Small intestine (tissue), 16 donors: ENCODE data around the gene RFC4. TPM values are rescaled to one million over a fixed set of nuclear protein-coding genes. Genes with fewer than 3 reads are reported as not detected.
A peak's percentile ranks its signal among the peaks of the same experiment; 100 is the strongest.
"Not testable (repeated sequence)": the region's sequence is repeated elsewhere in the genome, so short reads cannot be mapped to it uniquely, and the experiment has no call there.

ENCODE experiments used
- DNase-seq, 2 donors: peaks; one replicate each; pipeline versions ENCODE4 v3.0.0 to v3.0.0-alpha.2; 2013
- FAIRE-seq: peaks from 2 replicates; lab custom pipeline; 2012; peaks lifted over from hg19 to GRCh38; lab: Jason Lieb, UNC
- H3K27ac ChIP-seq, 3 donors: one replicate each; pipeline ENCODE4 v1.5.1; 2013; ENCODE audit warnings: low read length in 2 of 3, mild to moderate bottlenecking in 2 of 3, control low read depth in 1 of 3, inconsistent platforms in 1 of 3, low read depth in 1 of 3, moderate library complexity in 1 of 3
- H3K27me3 ChIP-seq, 3 donors: one replicate each; pipeline ENCODE4 v1.6.1; 2013; ENCODE audit warnings: low read length in 3 of 3, inconsistent platforms in 1 of 3; ENCODE audit not compliant: control insufficient read depth in 3 of 3, insufficient read depth in 3 of 3
- H3K36me3 ChIP-seq, 3 donors: one replicate each; pipeline ENCODE4 v1.6.1; 2013; ENCODE audit warnings: low read length in 3 of 3, inconsistent platforms in 1 of 3, low read depth in 1 of 3, mild to moderate bottlenecking in 1 of 3, moderate library complexity in 1 of 3; ENCODE audit not compliant: control insufficient read depth in 3 of 3, insufficient read depth in 2 of 3
- H3K4me1 ChIP-seq, 3 donors: one replicate each; pipeline ENCODE4 v1.6.1; 2013; ENCODE audit warnings: low read length in 2 of 3, inconsistent platforms in 1 of 3, low read depth in 1 of 3, mild to moderate bottlenecking in 1 of 3, moderate library complexity in 1 of 3; ENCODE audit not compliant: control insufficient read depth in 3 of 3, insufficient read depth in 2 of 3
- H3K4me3 ChIP-seq, 3 donors: one replicate each; pipeline ENCODE4 v1.5.1; 2013; ENCODE audit warnings: low read length in 3 of 3, control low read depth in 1 of 3, inconsistent platforms in 1 of 3, low read depth in 1 of 3, mild to moderate bottlenecking in 1 of 3, moderate library complexity in 1 of 3
- H3K9me3 ChIP-seq, 2 donors: one replicate each; pipeline ENCODE4 v1.6.1; 2013; ENCODE audit warnings: low read depth in 1 of 2, low read length in 1 of 2; ENCODE audit not compliant: control insufficient read depth in 2 of 2, insufficient read depth in 1 of 2
- WGBS, 3 donors: extraction: QIAGEN DNeasy Blood & Tissue Kit; methylation state at CpG; one replicate each; pipeline ENCODE4 v1.1.7; 2013; 5-methylcytosine and 5-hydroxymethylcytosine counted together
- long read RNA-seq, 10 donors: transcript quantifications; one replicate each; lab custom pipeline, GENCODE V29; 2026
- polyA plus RNA-seq, 4 donors: library from polyadenylated mRNA; stranded (reverse) in 3 of 4; unstranded in 1 of 4; fragments of 200-250 nt in 3 of 4; fragments of 120-200 nt in 1 of 4; gene quantifications; one replicate each; pipeline versions ENCODE4 v1.2.1 to v1.2.3, GENCODE V29; 2013
- donor health status: healthy with polysubstance abuse.
- donor health status: control.
- donor health status: control.
- donor health status: Bipolar disorder and iron deficiency.
- donor health status: healthy.

RFC4 gene, protein sequence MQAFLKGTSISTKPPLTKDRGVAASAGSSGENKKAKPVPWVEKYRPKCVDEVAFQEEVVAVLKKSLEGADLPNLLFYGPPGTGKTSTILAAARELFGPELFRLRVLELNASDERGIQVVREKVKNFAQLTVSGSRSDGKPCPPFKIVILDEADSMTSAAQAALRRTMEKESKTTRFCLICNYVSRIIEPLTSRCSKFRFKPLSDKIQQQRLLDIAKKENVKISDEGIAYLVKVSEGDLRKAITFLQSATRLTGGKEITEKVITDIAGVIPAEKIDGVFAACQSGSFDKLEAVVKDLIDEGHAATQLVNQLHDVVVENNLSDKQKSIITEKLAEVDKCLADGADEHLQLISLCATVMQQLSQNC
- polyA plus RNA-seq, result 10 to 100 TPM in 2 of 4 donors, 1 to 10 TPM in 2; 9.2 to 31.8 (median 17.9) TPM
- long read RNA-seq, donor 1, result 0 reads
- long read RNA-seq, donor 2, partial matches to known transcripts, result 0 of 3 reads
- long read RNA-seq, donor 2, other reads (novel, unspliced or antisense), result 0 of 3 reads
- long read RNA-seq, donor 3, partial matches to known transcripts, result 11 of 15 reads
- long read RNA-seq, donor 3, other reads (novel, unspliced or antisense), result 0 of 15 reads
- long read RNA-seq, donor 4, result 0 reads
- long read RNA-seq, donor 5, partial matches to known transcripts, result 5 of 7 reads
- long read RNA-seq, donor 5, other reads (novel, unspliced or antisense), result 0 of 7 reads
- long read RNA-seq, donor 6, partial matches to known transcripts, result 0 of 6 reads
- long read RNA-seq, donor 6, other reads (novel, unspliced or antisense), result 0 of 6 reads
- long read RNA-seq, donor 7, result 0 reads
- long read RNA-seq, donor 8, result 0 reads
- long read RNA-seq, donor 9, partial matches to known transcripts, result 0 of 3 reads
- long read RNA-seq, donor 9, other reads (novel, unspliced or antisense), result 0 of 3 reads
- long read RNA-seq, donor 10, transcript RFC4-201 (11 exons, 1,384 nt), result major isoform, 5 of 17 reads
- long read RNA-seq, donor 10, partial matches to known transcripts, result 10 of 17 reads
- long read RNA-seq, donor 10, other reads (novel, unspliced or antisense), result 0 of 17 reads

DNA sequence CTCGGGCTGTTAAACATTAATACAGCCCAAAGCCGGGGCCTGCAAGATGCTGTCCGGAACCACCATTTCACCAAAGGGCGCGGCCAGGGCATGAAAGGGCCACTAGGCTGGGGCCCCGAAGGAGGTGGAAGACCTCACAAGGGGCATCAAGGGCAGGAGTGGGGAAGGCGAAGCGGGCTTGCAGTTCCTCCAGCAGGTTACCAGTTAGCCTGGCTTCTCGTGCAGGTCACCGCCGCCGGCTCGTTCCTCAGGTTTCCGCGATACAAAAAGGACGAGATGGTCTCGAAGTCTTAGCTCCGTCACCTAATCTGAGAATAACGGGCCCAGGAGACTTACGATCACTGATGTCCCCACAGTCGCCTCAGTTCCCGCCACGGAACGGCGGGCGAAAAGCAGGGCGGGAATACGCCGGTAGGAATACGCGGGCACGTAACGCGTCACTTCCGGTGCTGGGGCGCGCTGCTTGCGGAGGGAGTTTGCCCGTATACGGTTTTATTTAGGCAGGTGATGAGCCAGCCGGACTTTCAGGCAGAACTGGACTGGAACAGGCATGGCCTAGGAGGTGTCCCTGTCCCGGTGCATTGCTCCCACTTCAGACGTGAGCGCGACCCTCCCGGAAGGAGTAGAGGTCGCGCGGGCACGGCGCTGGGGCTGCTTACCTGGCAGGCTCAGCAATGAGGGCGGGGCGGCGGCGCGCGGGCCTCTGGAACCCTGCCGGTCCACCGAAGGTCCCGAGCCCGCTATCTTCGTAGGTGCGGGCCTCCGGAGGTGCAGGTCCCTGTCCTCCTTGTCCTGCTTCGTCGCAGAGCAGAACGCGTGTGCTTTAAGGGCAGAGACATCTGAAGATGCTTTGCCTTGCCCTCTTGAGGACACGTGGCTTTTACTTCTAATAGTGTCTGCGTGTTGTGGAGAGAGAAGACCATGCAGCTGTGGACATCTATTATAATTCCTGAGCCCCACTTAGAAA is at the start of gene RFC4:
Gene RFC4 (minus strand): TSS at position 394 of the 967 bp plus-strand sequence. CDS start 1,769 bp downstream, outside the sequence.
- peaks cover 0 to 8% (median 7%) of the 10 kb centered on the region in 3 donors for H3K4me1 ChIP-seq
- FAIRE-seq, result no peak
- WGBS, 3 donors, result 0% methylated on average over 69 to 70 of the region's 70 CpGs
- peak within 1 kb of the TSS; percentile 72 to 77 (median 74) for H3K4me3 ChIP-seq
- H3K27ac ChIP-seq, result peak within 1 kb of the TSS; percentile 74 to 98 (median 89)
- H3K36me3 ChIP-seq, result peaks cover 0 to 12% (median 0%) of the 10 kb centered on the region in 3 donors
- H3K9me3 ChIP-seq, result peaks cover 0 to 2% of the 10 kb centered on the region in 2 donors
- no peaks in the 10 kb centered on the region for H3K27me3 ChIP-seq
- DNase-seq, result peak; percentile 83 to 95

DNA sequence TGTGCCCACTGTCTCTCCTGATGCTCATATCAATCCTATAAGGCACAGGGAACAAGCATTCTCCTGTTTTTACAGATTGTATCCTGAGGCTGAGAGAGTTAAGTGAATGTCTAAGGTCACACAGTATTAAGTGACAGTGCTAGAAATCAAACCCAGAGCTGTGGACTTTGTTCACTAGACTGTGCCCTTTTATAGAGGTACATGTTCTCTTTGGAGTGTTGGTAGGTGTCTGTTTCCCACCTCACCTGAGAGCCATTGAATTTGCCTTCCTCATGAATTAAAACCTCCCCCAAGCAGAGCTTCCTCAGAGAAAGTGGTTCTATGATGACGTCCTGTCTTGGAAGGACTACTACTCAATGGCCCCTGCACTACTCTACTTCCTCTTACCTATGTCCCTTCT is 48.7 kb upstream of the RFC4 start:
- no peak for DNase-seq
- Histone ChIP-seq H3K4me1 (no peaks in the 10 kb centered on the region), H3K27ac (no peak overlapping the region), H3K4me3 (no peak overlapping the region), H3K27me3 (no peaks in the 10 kb centered on the region), H3K9me3 (peaks cover 0 to 11% of the 10 kb centered on the region in 2 donors), H3K36me3 (no peaks in the 10 kb centered on the region)
- WGBS, 3 donors, result 0% methylated on average over 1 of the region's 1 CpG
- no peak for FAIRE-seq

DNA sequence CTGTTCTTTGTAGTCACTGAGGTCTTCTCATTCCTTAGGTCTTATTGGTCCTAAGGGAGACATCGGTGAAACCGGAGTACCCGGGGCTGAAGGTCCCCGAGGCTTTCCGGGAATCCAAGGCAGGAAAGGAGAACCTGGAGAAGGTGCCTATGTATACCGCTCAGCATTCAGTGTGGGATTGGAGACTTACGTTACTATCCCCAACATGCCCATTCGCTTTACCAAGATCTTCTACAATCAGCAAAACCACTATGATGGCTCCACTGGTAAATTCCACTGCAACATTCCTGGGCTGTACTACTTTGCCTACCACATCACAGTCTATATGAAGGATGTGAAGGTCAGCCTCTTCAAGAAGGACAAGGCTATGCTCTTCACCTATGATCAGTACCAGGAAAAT is 47.9 kb upstream of the RFC4 start:
- Histone ChIP-seq H3K27me3 (no peaks in the 10 kb centered on the region), H3K9me3 (peaks cover 0 to 4% of the 10 kb centered on the region in 2 donors), H3K36me3 (no peaks in the 10 kb centered on the region), H3K27ac (no peak overlapping the region), H3K4me3 (no peak overlapping the region), H3K4me1 (no peaks in the 10 kb centered on the region)
- no peak for FAIRE-seq
- no peak for DNase-seq
- 96 to 98% (median 96%) methylated on average over 8 of the region's 8 CpGs for WGBS, 3 donors

DNA sequence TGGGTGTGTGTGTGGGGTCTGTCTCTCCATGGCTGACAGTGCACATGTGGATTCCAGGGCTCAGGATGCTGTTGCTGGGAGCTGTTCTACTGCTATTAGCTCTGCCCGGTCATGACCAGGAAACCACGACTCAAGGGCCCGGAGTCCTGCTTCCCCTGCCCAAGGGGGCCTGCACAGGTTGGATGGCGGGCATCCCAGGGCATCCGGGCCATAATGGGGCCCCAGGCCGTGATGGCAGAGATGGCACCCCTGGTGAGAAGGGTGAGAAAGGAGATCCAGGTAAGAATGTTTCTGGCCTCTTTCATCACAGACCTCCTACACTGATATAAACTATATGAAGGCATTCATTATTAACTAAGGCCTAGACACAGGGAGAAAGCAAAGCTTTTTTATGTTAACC is 46.7 kb upstream of the RFC4 start:
- H3K9me3 ChIP-seq, result peaks cover 0 to 2% of the 10 kb centered on the region in 2 donors
- DNase-seq (no peak), FAIRE-seq (no peak)
- WGBS, 3 donors, result 76 to 91% (median 83%) methylated on average over 6 of the region's 6 CpGs
- H3K27ac ChIP-seq, result no peak overlapping the region
- H3K4me3 ChIP-seq, result no peak overlapping the region
- H3K4me1 ChIP-seq, result no peaks in the 10 kb centered on the region
- no peaks in the 10 kb centered on the region for H3K36me3 ChIP-seq
- H3K27me3 ChIP-seq, result no peaks in the 10 kb centered on the region

DNA sequence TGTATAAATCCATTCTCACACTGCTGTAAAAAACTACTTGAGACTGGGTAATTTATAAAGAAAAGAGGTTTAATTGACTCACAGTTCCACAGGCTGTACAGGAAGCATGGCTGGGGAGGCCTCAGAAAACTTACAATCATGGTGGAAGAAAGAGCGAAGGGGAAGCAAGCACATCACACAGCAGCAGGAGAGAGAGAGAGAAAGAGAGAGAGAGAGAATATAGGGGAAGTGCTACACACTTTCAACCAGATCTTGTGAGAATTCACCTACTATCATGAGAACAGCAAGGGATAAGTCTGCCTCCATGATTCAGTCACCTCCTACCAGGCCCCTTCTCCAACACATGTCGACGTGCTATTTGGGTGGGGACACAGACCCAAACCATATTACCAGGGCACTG is 45.6 kb upstream of the RFC4 start:
- not testable (repeated sequence) for H3K4me3 ChIP-seq, H3K9me3 ChIP-seq, H3K4me1 ChIP-seq, FAIRE-seq, H3K27me3 ChIP-seq, DNase-seq, H3K36me3 ChIP-seq, H3K27ac ChIP-seq
- whole genome bisulfite sequencing, 3 donors, result 95 to 98% (median 97%) methylated on average over 3 of the region's 3 CpGs

DNA sequence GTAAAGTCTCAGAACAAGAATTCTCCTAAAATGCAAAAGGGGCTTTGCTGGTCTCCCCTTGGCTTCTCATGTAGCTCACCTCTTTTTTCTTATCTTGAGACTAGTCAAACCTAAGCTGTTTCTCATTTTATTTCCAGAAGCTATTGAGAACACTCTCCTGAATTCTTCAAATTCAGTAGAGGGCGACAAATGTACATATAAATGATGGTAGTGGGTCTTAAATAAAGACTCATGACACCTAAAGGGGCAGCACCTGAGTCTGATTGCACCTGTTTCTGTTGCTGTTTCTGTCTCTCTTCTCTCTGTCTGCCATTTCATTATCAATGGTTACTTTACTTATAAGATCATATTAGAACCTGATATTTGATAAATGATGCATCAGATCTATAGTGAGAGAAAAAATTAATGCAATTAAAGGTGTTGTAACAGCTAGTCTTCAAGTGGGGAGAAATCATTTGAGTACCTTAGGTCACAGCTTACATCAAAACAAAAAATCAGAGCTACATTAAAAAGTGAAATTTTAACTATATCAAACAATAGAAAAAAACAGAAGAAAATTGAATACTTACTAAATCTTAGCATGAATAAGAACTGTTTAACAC is 43.2 kb upstream of the RFC4 start:
- Histone ChIP-seq H3K36me3 (no peaks in the 10 kb centered on the region), H3K9me3 (no peaks in the 10 kb centered on the region), H3K4me1 (no peaks in the 10 kb centered on the region), H3K4me3 (no peak overlapping the region), H3K27me3 (peaks cover 0 to 4% (median 2%) of the 10 kb centered on the region in 3 donors), H3K27ac (no peak overlapping the region)
- FAIRE-seq (no peak), DNase-seq (peak; percentile 20 to 63)
- WGBS, 3 donors, result 3 to 5% (median 3%) methylated on average over 1 of the region's 1 CpG

DNA sequence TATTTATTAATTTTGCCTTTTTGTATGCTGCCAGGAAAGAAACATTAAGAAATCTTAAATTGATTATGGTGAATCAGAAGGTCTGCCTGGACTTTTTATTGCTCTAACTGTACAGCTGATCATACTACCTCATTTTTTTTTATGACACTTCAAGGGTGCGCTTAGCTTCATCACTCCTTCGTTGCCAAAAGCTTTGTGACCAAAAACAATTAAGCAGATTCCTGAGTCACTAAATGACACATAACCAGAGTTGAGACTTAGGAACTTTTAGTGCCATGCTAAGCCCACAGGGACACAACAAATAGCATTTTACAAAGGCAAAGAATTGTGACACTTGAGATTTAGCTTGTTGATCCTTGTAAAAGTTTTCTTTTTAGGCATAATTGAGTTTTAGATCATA is 41.2 kb upstream of the RFC4 start:
- Histone ChIP-seq H3K36me3 (no peaks in the 10 kb centered on the region), H3K4me3 (no peak overlapping the region), H3K4me1 (no peaks in the 10 kb centered on the region), H3K27me3 (peaks cover 0 to 4% (median 2%) of the 10 kb centered on the region in 3 donors), H3K9me3 (no peaks in the 10 kb centered on the region), H3K27ac (no peak overlapping the region)
- DNase-seq (no peak), FAIRE-seq (no peak)
- WGBS, 3 donors, result 14 to 46% (median 26%) methylated on average over 2 of the region's 2 CpGs
